ENCODE measurements around the gene DLEU7. TPM values are rescaled to one million over a fixed set of nuclear protein-coding genes. Genes with fewer than 3 reads are reported as not detected.

Gene DLEU7
- total RNA-seq, 1 donor from 2014 or later, result not detected

DNA sequence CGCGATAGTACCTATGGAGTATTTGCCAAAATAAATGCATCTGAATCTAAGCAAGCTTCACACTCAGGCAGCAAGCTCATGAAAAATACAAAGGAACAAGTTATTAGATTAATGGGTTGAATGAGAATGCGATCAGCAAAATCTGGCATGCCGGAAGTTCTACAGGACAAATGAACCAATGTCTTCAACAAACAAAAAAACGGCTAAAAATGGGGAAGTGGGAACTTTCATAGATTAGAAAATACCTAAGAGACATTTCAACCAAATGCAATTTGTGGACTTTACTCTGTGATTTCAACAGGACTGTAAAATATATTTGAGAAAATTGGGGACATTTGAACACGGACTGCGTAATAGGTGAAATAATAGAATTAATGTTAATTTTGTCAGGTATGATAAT is 43.7 kb upstream of the DLEU7 start:
- intact Hi-C loops (cut with DNase I), result no loop called here
- Histone ChIP-seq H3K27me3 (no peaks in the 10 kb centered on the region), H3K4me1 (no peaks in the 10 kb centered on the region), H3K36me3 (no peaks in the 10 kb centered on the region), H3K27ac (no peak overlapping the region), H3K4me3 (no peak overlapping the region), H3K9me3 (no peaks in the 10 kb centered on the region)
- TF ChIP-seq, protein P1, sequence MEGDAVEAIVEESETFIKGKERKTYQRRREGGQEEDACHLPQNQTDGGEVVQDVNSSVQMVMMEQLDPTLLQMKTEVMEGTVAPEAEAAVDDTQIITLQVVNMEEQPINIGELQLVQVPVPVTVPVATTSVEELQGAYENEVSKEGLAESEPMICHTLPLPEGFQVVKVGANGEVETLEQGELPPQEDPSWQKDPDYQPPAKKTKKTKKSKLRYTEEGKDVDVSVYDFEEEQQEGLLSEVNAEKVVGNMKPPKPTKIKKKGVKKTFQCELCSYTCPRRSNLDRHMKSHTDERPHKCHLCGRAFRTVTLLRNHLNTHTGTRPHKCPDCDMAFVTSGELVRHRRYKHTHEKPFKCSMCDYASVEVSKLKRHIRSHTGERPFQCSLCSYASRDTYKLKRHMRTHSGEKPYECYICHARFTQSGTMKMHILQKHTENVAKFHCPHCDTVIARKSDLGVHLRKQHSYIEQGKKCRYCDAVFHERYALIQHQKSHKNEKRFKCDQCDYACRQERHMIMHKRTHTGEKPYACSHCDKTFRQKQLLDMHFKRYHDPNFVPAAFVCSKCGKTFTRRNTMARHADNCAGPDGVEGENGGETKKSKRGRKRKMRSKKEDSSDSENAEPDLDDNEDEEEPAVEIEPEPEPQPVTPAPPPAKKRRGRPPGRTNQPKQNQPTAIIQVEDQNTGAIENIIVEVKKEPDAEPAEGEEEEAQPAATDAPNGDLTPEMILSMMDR (IDR thresholded peaks at IDR 0.05), result no peak
- DNase-seq (ENCODE audit: low spot score in 2 of 2), result no peak

DNA sequence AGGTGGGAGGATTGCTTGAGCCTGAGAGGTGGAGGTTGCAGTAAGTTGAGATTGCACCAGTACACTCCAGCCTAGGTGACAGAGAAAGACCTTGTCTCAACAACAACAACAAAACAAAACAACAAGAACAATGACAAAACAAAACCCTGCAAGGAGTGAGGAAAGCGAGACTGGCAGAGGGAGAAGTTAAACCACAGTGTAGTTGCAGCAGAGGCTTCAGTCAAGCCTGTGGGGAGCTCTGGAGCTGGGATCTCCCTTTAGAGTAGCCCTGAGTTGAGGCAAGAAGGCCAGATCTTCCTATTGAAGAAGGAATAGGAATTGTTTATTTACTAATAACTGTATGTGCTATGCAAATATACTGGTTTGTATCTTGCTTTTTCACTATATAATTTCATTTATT is 40.8 kb upstream of the DLEU7 start:
- DNase-seq (ENCODE audit: low spot score in 2 of 2), result no peak
- Histone ChIP-seq H3K27ac (no peak overlapping the region), H3K9me3 (peaks cover 0 to 4% of the 10 kb centered on the region in 2 donors), H3K4me1 (no peaks in the 10 kb centered on the region), H3K27me3 (no peaks in the 10 kb centered on the region), H3K4me3 (no peak overlapping the region), H3K36me3 (no peaks in the 10 kb centered on the region)
- TF ChIP-seq, protein P1 (IDR thresholded peaks at IDR 0.05), result no peak
- intact Hi-C loops (cut with DNase I), result no loop called here

DNA sequence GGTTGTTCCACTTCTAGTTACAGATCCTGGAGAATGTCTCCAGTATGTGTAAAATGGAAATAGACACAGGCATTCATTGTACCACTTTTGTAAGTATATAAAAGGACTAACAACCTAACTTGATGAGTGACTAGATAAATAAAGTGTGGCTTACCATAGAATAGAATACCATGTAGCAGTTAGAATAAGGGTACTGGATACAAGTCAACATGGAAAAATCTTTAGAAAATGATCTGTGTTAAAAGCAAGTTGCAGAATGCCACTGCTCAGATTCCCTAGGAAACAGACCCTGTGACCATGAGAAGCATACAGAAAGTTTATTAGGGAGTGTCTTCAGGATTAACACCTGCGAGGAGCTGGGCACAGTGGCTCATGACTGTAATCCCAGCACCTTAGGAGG is 40.2 kb upstream of the DLEU7 start:
- no peaks in the 10 kb centered on the region for H3K4me1 ChIP-seq
- H3K4me3 ChIP-seq, result no peak overlapping the region
- intact Hi-C loops (cut with DNase I), result no loop called here
- DNase-seq (ENCODE audit: low spot score in 2 of 2), result no peak
- H3K36me3 ChIP-seq, result no peaks in the 10 kb centered on the region
- no peak overlapping the region for H3K27ac ChIP-seq
- no peaks in the 10 kb centered on the region for H3K27me3 ChIP-seq
- H3K9me3 ChIP-seq, result peaks cover 0 to 4% of the 10 kb centered on the region in 2 donors
- TF ChIP-seq, protein P1 (IDR thresholded peaks at IDR 0.05), result no peak

DNA sequence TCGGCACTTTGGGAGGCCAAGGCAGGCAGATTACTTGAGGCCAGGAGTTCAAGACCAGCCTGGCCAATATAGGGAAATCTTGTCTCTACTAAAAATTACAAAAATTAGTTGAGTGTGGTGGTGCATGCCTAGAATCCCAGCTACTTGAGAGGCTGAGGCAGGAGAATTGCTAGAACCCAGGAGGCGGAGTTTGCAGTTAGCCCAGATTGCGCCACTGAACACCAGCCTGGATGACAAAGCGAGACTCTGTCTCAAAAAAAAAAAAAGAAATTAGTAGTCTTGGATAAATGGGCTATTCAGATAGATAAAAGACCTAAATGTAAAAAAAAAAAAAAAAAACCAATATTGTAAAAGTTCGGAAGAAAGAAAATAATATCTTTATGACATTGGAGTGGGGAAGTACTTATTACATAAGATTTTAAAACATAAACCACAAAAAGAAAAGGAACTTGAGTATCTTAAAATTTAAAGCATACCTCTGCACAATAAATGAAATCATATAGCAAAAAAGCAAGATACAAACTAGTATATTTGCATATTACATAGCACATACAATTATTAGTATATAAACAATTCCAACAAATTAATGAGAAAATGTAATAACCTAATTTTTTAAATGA is 39.4 kb upstream of the DLEU7 start:
- Histone ChIP-seq H3K36me3 (no peaks in the 10 kb centered on the region), H3K9me3 (peaks cover 0 to 4% of the 10 kb centered on the region in 2 donors), H3K4me1 (no peaks in the 10 kb centered on the region), H3K4me3 (no peak overlapping the region), H3K27me3 (no peaks in the 10 kb centered on the region), H3K27ac (no peak overlapping the region)
- TF ChIP-seq, protein P1 (IDR thresholded peaks at IDR 0.05), result no peak
- intact Hi-C loops (cut with DNase I), result no loop called here
- no peak for DNase-seq (ENCODE audit: low spot score in 2 of 2)

DNA sequence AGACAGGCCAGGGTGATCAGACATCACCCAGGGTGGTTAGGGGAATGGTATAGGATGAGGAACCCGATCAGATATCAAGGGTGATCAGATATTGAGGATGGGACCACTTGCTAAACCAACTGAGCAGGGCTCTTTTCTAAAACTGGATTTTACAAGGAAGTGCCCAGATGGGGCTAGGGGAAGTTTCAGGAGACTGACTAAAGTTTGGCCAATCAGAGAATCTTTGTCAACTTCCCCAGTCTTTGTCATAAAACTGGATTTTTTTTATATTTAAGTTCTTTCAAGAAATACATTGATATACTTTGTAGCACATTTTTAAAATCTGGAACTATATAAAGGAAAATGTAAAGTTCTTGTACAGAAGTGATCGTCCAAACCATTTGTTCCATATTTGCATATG is 30.5 kb upstream of the DLEU7 start:
- no peak for DNase-seq (ENCODE audit: low spot score in 2 of 2)
- H3K4me3 ChIP-seq, result no peak overlapping the region
- H3K9me3 ChIP-seq, result no peaks in the 10 kb centered on the region
- intact Hi-C loops (cut with DNase I), result no loop called here
- TF ChIP-seq, protein P1 (IDR thresholded peaks at IDR 0.05), result no peak
- H3K36me3 ChIP-seq, result no peaks in the 10 kb centered on the region
- H3K4me1 ChIP-seq, result no peaks in the 10 kb centered on the region
- H3K27ac ChIP-seq, result no peak overlapping the region
- H3K27me3 ChIP-seq, result no peaks in the 10 kb centered on the region

DNA sequence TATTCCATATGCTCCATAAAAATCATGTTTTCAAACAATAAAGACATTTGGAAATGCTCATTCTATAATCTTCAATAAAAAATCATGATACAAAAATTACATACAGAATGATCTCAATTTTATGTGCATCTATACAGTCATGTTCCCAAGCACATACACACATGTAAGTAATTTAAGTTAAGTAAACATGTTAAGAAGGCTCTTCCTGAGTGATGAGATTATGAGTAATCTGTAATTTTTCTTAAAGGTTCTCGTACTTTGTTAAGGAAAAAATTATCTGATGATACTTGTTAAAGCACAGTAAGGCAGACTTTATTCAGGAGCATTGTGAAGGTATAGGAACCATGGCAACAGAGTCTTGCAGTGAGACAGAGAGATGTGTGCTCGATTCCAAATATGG is 30.0 kb upstream of the DLEU7 start:
- Histone ChIP-seq H3K4me3 (no peak overlapping the region), H3K9me3 (no peaks in the 10 kb centered on the region), H3K27me3 (no peaks in the 10 kb centered on the region), H3K27ac (no peak overlapping the region), H3K36me3 (no peaks in the 10 kb centered on the region), H3K4me1 (no peaks in the 10 kb centered on the region)
- intact Hi-C loops (cut with DNase I), result no loop called here
- TF ChIP-seq, protein P1 (IDR thresholded peaks at IDR 0.05), result no peak
- no peak for DNase-seq (ENCODE audit: low spot score in 2 of 2)
